ENCODE data around the gene ABCC4. TPM values are rescaled to one million over a fixed set of nuclear protein-coding genes. Genes with fewer than 3 reads are reported as not detected.

ABCC4 gene
- total and polyA plus RNA-seq, 2 of the 13 experiments (the other 11 are each of a cell fraction or from before 2014, with no cell fraction given): 4.2 to 11.3 TPM

DNA sequence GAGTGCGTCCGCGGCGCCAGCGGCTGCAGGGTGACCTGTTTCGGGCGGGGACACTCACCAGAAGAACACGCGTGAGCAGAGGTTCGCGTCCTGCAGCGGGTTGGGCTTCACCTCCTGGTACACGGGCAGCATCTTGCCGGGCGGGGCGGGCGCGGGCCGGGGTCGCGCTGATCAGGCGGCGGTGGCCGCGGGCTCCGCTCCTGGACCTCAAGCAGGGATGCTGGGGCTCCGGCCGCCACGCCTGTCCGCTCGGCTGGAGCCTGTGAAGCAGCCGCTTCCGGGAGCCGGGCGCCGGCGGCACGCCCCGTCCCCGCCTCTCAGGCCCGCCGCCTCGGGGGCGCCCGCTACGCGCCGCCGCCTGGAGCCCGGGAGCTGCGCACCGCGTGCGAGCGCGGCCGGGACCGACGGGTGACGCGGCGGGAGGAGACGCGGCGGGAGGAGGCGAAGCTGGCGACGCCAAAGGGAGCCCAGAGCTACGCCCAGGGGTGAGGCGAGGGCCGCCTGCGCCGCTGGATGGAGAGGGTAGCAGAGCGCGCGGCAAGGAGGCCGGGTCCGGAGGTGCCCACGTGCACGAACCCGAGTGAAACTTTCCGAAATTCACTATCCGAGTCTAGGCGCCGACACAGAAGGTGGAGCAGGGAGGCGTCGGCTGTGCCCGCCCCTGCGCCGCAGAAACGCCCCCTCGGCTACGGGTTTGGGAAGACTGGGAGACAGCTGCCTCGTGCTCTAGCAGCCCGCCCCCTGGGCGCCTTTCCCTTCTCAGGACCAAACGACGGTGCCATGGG lies at the start of gene ABCC4 (continued):
- TF ChIP-seq, protein P1, sequence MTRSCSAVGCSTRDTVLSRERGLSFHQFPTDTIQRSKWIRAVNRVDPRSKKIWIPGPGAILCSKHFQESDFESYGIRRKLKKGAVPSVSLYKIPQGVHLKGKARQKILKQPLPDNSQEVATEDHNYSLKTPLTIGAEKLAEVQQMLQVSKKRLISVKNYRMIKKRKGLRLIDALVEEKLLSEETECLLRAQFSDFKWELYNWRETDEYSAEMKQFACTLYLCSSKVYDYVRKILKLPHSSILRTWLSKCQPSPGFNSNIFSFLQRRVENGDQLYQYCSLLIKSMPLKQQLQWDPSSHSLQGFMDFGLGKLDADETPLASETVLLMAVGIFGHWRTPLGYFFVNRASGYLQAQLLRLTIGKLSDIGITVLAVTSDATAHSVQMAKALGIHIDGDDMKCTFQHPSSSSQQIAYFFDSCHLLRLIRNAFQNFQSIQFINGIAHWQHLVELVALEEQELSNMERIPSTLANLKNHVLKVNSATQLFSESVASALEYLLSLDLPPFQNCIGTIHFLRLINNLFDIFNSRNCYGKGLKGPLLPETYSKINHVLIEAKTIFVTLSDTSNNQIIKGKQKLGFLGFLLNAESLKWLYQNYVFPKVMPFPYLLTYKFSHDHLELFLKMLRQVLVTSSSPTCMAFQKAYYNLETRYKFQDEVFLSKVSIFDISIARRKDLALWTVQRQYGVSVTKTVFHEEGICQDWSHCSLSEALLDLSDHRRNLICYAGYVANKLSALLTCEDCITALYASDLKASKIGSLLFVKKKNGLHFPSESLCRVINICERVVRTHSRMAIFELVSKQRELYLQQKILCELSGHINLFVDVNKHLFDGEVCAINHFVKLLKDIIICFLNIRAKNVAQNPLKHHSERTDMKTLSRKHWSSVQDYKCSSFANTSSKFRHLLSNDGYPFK (CRISPR knock-in tag; IDR thresholded peaks at IDR 0.05; ENCODE audit: borderline replicate concordance): no peak
- TF ChIP-seq TOPORS (CRISPR knock-in tag; IDR thresholded peaks at IDR 0.05): peak; percentile 32; the same call in 1 of the 2 replicates
- no peak for TF ChIP-seq SMARCC2 (IDR thresholded peaks at IDR 0.05)
- TF ChIP-seq, protein P2, sequence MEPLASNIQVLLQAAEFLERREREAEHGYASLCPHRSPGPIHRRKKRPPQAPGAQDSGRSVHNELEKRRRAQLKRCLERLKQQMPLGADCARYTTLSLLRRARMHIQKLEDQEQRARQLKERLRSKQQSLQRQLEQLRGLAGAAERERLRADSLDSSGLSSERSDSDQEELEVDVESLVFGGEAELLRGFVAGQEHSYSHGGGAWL (CRISPR knock-in tag; IDR thresholded peaks at IDR 0.05): peak; percentile 72; the same call in 1 of the 2 replicates
- TF ChIP-seq, protein P3, sequence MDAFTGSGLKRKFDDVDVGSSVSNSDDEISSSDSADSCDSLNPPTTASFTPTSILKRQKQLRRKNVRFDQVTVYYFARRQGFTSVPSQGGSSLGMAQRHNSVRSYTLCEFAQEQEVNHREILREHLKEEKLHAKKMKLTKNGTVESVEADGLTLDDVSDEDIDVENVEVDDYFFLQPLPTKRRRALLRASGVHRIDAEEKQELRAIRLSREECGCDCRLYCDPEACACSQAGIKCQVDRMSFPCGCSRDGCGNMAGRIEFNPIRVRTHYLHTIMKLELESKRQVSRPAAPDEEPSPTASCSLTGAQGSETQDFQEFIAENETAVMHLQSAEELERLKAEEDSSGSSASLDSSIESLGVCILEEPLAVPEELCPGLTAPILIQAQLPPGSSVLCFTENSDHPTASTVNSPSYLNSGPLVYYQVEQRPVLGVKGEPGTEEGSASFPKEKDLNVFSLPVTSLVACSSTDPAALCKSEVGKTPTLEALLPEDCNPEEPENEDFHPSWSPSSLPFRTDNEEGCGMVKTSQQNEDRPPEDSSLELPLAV (CRISPR knock-in tag; conservative IDR thresholded peaks at IDR 0.05; ENCODE audit: low read depth): no peak
- no peak for TF ChIP-seq SIN3B (IDR thresholded peaks at IDR 0.05; ENCODE audit: low read length)
- no peak for TF ChIP-seq NCOR1 (IDR thresholded peaks at IDR 0.05; ENCODE audit: borderline replicate concordance, low read length)
- TF ChIP-seq PCBP1 (IDR thresholded peaks at IDR 0.05; ENCODE audit: borderline replicate concordance, low read depth, low read length): no peak
- no peak for TF ChIP-seq ZBTB38 (CRISPR knock-in tag; IDR thresholded peaks at IDR 0.05)
- no peak for TF ChIP-seq SP1 (IDR thresholded peaks at IDR 0.05)
- no peak for TF ChIP-seq SP1 (CRISPR knock-in tag; IDR thresholded peaks at IDR 0.05)
- TF ChIP-seq GFI1 (CRISPR knock-in tag; IDR thresholded peaks at IDR 0.05; ENCODE audit: borderline replicate concordance): no peak
- no peak for TF ChIP-seq ZNF83 (CRISPR knock-in tag; IDR thresholded peaks at IDR 0.05; ENCODE audit: borderline replicate concordance)
- TF ChIP-seq, protein P4, sequence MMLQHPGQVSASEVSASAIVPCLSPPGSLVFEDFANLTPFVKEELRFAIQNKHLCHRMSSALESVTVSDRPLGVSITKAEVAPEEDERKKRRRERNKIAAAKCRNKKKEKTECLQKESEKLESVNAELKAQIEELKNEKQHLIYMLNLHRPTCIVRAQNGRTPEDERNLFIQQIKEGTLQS (CRISPR knock-in tag; IDR thresholded peaks at IDR 0.05): no peak
- TF ChIP-seq ZNF772 (CRISPR knock-in tag; IDR thresholded peaks at IDR 0.05): peak; percentile 64; the same call in 1 of the 2 replicates
- TF ChIP-seq FOSL2 (CRISPR knock-in tag; IDR thresholded peaks at IDR 0.05): 0 out of 2 replicates have a peak, but pooled peaks have one; percentile 23
- TF ChIP-seq ZBTB39 (CRISPR knock-in tag; IDR thresholded peaks at IDR 0.05): no peak
- TF ChIP-seq, protein P5, sequence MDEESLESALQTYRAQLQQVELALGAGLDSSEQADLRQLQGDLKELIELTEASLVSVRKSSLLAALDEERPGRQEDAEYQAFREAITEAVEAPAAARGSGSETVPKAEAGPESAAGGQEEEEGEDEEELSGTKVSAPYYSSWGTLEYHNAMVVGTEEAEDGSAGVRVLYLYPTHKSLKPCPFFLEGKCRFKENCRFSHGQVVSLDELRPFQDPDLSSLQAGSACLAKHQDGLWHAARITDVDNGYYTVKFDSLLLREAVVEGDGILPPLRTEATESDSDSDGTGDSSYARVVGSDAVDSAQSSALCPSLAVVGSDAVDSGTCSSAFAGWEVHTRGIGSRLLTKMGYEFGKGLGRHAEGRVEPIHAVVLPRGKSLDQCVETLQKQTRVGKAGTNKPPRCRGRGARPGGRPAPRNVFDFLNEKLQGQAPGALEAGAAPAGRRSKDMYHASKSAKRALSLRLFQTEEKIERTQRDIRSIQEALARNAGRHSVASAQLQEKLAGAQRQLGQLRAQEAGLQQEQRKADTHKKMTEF (CRISPR knock-in tag; IDR thresholded peaks at IDR 0.05): no peak; the same call in 1 of the 2 replicates
- peak; percentile 73; the same call in 1 of the 2 replicates for TF ChIP-seq REL (CRISPR knock-in tag; conservative IDR thresholded peaks at IDR 0.05)
- TF ChIP-seq TBP (CRISPR knock-in tag; IDR thresholded peaks at IDR 0.05): no peak
- TF ChIP-seq FOXO1 (CRISPR knock-in tag; IDR thresholded peaks at IDR 0.05): no peak
- no peak for TF ChIP-seq ISX (CRISPR knock-in tag; conservative IDR thresholded peaks at IDR 0.05)

Measured in HepG2 (cell line).